ENCODE results near the gene RNASE11.

The RNASE11 gene

DNA sequence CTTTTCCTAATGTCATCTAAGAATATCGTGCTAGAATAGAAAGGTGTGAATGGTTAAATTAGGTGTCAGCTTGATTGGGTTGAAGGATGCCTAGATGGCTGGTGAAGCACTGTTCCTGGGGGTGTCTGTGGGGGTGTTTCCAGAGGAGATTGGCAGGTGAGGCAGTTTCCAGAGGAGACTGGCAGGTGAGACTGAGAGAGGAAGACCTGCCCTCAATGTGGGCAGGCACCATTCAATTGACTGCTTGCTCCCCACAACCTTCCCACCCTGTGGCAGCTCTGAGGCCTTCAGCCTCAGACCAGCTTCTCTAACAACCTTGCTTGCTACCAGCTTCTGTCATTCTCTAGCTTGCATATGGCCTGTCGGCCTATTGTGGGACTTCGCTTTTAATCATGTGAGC, 36.2 kb downstream of the RNASE11 start:
- TF ChIP-seq, protein P1, sequence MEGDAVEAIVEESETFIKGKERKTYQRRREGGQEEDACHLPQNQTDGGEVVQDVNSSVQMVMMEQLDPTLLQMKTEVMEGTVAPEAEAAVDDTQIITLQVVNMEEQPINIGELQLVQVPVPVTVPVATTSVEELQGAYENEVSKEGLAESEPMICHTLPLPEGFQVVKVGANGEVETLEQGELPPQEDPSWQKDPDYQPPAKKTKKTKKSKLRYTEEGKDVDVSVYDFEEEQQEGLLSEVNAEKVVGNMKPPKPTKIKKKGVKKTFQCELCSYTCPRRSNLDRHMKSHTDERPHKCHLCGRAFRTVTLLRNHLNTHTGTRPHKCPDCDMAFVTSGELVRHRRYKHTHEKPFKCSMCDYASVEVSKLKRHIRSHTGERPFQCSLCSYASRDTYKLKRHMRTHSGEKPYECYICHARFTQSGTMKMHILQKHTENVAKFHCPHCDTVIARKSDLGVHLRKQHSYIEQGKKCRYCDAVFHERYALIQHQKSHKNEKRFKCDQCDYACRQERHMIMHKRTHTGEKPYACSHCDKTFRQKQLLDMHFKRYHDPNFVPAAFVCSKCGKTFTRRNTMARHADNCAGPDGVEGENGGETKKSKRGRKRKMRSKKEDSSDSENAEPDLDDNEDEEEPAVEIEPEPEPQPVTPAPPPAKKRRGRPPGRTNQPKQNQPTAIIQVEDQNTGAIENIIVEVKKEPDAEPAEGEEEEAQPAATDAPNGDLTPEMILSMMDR (IDR thresholded peaks at IDR 0.05; ENCODE audit: borderline replicate concordance, insufficient read depth, low read depth, low read length): no peak
- H3K4me3 ChIP-seq (ENCODE audit: low read depth, low read length): no peak overlapping the region

DNA sequence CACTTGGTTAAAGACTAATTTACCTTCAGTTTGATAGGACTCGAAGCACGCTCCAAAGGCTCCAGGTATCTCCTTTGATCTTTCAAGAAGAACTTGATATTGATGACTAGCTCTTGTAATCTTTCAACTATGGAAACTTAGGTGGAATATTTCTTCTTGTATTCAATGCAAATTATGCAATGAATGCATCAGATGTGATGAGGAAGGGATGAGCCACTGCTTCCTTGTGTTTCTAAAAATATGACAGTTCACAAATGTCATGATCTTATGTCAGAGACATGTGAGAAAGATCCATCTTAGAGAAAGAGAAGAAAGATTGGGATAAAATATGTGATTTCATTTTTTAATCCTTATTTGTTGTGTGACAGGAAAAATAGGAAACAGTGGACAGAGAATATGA, 36.9 kb downstream of the RNASE11 start:
- H3K4me3 ChIP-seq (ENCODE audit: low read depth, low read length): no peak overlapping the region
- TF ChIP-seq, protein P1 (IDR thresholded peaks at IDR 0.05; ENCODE audit: borderline replicate concordance, insufficient read depth, low read depth, low read length): no peak

DNA sequence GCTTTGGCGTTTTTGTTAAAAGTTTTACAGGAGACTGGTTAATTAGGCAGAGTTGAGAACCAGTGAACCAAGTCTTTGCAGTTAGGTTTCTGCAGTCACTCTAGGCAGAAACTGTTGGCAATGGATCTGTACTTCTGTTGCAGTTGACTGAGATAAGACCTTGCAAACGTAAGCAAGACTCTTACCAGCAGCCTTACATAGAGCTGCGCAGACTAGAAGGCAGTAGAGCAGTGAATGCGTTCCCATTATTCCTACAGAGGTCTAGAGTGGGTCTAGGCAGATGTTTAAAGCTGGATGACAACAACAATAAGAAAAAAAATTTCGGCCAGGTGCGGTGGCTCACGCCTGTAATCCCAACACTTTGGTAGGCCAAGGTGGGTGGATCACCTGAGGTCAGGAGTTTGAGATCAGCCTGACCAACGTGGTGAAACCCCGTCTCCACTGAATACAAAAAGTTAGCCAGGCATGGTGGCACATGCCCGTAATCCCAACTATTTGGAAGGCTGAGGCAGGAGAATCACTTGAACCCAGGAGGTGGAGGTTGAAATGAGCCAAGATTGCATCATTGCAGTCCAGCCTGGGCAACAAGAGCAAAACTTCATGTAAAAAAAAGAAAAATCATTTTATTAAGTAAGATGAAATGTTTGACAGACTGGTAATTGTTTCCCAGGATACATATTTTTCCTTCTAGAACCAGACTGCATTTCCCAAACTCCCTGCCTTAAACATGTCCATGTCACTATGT, 39.2 kb downstream of the RNASE11 start:
- H3K4me3 ChIP-seq (ENCODE audit: low read depth, low read length): no peak overlapping the region

DNA sequence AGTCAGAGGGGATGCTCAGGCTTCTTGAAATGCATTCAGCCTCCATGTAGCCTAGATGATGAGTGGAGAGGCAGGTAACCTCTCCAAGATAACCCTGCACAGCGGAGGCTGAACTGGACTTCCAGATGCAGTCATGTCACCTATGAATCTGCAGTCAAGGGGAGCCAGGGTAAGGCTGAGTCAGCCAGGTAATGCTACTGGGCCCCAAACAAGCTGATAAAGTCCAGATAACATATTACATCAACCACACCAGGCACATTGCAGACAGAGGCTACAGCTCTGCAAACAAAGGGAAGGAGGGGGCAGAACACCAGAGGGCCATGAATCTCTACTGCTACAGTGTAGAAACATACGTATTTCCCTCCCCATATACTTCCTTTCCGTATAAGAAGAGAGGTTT, 40.9 kb downstream of the RNASE11 start:
- TF ChIP-seq, protein P1 (IDR thresholded peaks at IDR 0.05; ENCODE audit: borderline replicate concordance, insufficient read depth, low read depth, low read length): no peak
- H3K4me3 ChIP-seq (ENCODE audit: low read depth, low read length): no peak overlapping the region

More for the DNA sequence above, 39.2 kb downstream of the RNASE11 start:
- TF ChIP-seq, protein P1 (IDR thresholded peaks at IDR 0.05; ENCODE audit: borderline replicate concordance, insufficient read depth, low read depth, low read length): no peak

DNA sequence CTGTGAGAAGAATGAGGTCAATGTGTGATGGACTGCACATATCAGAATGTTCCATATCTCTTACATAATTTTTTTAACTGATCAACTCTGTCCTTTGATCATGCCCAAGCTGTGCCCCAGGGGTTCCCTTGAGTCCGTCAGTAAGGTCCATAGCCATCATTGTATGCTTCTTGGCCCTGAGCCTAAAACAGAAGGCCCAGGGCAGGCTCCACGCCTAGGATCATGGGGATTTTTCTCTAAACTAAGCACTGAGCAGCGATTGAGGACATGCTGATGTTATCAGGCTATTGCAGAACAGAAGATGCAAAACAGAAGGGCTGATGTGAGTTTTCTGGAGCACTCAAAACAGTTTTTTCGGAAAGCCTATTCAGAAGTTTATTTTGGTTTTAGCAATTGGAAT, 47.9 kb downstream of the RNASE11 start:
- TF ChIP-seq, protein P1 (IDR thresholded peaks at IDR 0.05; ENCODE audit: borderline replicate concordance, insufficient read depth, low read depth, low read length): no peak
- no peak overlapping the region for H3K4me3 ChIP-seq (ENCODE audit: low read depth, low read length)
